Ishikawa (cell line): Measurements from ENCODE around the gene HCRTR2.

Experiments
- CEBPB ChIP-seq: IDR thresholded peaks from 2 replicates; pipeline ENCODE4 v1.6.1; 2012
- CREB1 ChIP-seq: IDR thresholded peaks from 2 replicates; pipeline ENCODE4 v1.6.1; 2012; ENCODE audit warnings: low read depth
- EGR1 ChIP-seq: IDR thresholded peaks from 2 replicates; pipeline ENCODE4 v1.6.1; 2012
- EP300 ChIP-seq: IDR thresholded peaks from 2 replicates; pipeline ENCODE4 v1.6.1; 2012; ENCODE audit warnings: borderline replicate concordance
- MAX ChIP-seq: IDR thresholded peaks from 2 replicates; pipeline ENCODE4 v1.6.1; 2012
- NFIC ChIP-seq: IDR thresholded peaks from 2 replicates; pipeline ENCODE4 v1.6.1; 2012
- REST ChIP-seq: IDR thresholded peaks from 2 replicates; pipeline ENCODE4 v1.6.1; 2012; ENCODE audit warnings: low read depth, mild to moderate bottlenecking
- TAF1 ChIP-seq: IDR thresholded peaks from 2 replicates; pipeline ENCODE4 v1.6.1; 2012; ENCODE audit warnings: low read depth, mild to moderate bottlenecking
- TCF12 ChIP-seq: IDR thresholded peaks from 2 replicates; pipeline ENCODE4 v1.6.1; 2012; ENCODE audit warnings: low read depth
- YY1 ChIP-seq: IDR thresholded peaks from 2 replicates; pipeline ENCODE4 v1.6.1; 2012; ENCODE audit warnings: low read depth
- TF ChIP-seq, protein P1 (sequence below): IDR thresholded peaks from 2 replicates; pipeline ENCODE4 v1.6.1; 2012

DNA sequence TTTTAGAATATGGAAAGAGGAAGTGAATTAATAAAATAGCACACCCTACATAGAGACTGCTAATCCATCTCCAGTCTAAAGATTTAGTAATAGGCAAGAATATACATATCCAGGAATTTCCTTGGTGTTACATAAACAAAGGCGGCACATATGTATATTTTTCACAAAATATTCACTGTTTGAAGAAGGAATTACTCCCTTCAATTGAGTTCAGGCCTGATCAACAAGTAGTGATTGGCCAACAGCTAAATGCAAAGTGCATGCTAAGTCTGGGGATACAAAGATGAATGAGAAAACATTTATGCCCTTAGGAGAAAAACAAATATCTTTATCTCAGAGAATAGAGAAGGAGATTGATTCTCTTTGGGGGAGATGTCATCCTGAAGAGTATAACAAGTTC lies 6.5 kb upstream of the HCRTR2 start:
- TF ChIP-seq CREB1, result no peak
- TF ChIP-seq CEBPB, result no peak
- TF ChIP-seq TAF1, result no peak
- TF ChIP-seq EP300, result no peak
- no peak for TF ChIP-seq MAX
- no peak for TF ChIP-seq YY1
- TF ChIP-seq REST, result no peak
- TF ChIP-seq NFIC, result no peak
- TF ChIP-seq, protein P1, sequence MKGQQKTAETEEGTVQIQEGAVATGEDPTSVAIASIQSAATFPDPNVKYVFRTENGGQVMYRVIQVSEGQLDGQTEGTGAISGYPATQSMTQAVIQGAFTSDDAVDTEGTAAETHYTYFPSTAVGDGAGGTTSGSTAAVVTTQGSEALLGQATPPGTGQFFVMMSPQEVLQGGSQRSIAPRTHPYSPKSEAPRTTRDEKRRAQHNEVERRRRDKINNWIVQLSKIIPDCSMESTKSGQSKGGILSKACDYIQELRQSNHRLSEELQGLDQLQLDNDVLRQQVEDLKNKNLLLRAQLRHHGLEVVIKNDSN, result no peak
- no peak for TF ChIP-seq EGR1
- TF ChIP-seq TCF12, result no peak
